Effector memory CD4-positive, alpha-beta T cell (primary cell): ENCODE measurements around the gene CR1L.
"Not testable (repeated sequence)": the region's sequence is repeated elsewhere in the genome, so short reads cannot be mapped to it uniquely, and the experiment has no call there.

Source experiments
- DNase-seq, 3 donors: peaks; one replicate each; pipeline ENCODE4 v3.0.0-alpha.2; 2020
- H3K27ac ChIP-seq: 2 replicates; pipeline ENCODE4 v1.7.0; 2013; ENCODE audit warnings: mild to moderate bottlenecking, low read length, moderate library complexity; ENCODE audit not compliant: insufficient read depth, poor library complexity, severe bottlenecking
- H3K27me3 ChIP-seq: replicated peaks from 2 replicates; pipeline ENCODE4 v1.7.0; 2013; ENCODE audit warnings: mild to moderate bottlenecking, low read length; ENCODE audit not compliant: insufficient read depth, control insufficient read depth, poor library complexity, severe bottlenecking
- H3K36me3 ChIP-seq: 2 replicates; pipeline ENCODE4 v1.7.0; 2013; ENCODE audit warnings: mild to moderate bottlenecking, low read length, moderate library complexity; ENCODE audit not compliant: control insufficient read depth, insufficient read depth
- H3K4me1 ChIP-seq: 2 replicates; pipeline ENCODE4 v1.7.0; 2013; ENCODE audit warnings: low read length, mild to moderate bottlenecking; ENCODE audit not compliant: control insufficient read depth, insufficient read depth, poor library complexity, severe bottlenecking
- H3K4me3 ChIP-seq: 2 replicates; pipeline ENCODE4 v1.7.0; 2013; ENCODE audit warnings: low read length, low read depth, mild to moderate bottlenecking; ENCODE audit not compliant: insufficient read depth, poor library complexity, severe bottlenecking
- H3K9me3 ChIP-seq: 2 replicates; pipeline ENCODE4 v1.7.0; 2013; ENCODE audit warnings: mild to moderate bottlenecking, low read length, moderate library complexity; ENCODE audit not compliant: control insufficient read depth

The CR1L gene

DNA sequence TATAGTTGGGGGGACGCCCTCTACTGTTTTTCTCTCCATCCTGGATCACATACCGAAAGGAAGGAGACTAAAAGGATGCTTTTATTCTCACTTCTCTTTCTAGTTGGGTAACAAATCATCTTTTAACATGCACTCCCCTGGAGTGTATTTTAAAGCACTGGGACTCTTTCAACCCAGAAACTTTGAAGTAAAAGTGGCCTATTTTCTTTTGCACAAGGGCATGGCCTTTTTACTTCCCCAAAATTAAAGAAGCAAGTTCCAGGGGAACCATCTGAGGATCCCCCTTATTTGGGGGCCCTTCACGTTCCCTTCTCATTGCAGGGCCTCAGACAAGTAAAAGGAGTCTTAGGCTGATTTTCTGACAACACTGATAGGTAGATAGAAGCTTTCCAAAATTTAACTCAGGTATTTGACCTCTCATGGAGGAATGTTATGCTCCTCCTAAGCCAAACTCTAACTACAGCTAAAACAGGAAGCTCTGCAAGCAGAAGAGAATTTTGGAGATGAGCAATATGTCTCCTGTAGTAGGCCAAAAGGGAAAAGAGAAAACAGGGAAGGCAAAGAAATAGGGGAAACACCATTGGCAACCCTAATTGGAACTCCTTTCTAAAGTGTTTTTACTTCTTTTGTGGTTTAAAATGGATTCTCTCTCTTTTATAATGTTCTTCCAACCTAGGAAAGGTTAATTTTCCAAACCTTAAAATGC is 98.1 kb downstream of the CR1L start:
- Histone ChIP-seq H3K36me3 (no peaks in the 10 kb centered on the region), H3K4me1 (no peaks in the 10 kb centered on the region), H3K27ac (no peak overlapping the region), H3K27me3 (no peaks in the 10 kb centered on the region), H3K4me3 (no peak overlapping the region), H3K9me3 (no peaks in the 10 kb centered on the region)
- DNase-seq, result no peak

DNA sequence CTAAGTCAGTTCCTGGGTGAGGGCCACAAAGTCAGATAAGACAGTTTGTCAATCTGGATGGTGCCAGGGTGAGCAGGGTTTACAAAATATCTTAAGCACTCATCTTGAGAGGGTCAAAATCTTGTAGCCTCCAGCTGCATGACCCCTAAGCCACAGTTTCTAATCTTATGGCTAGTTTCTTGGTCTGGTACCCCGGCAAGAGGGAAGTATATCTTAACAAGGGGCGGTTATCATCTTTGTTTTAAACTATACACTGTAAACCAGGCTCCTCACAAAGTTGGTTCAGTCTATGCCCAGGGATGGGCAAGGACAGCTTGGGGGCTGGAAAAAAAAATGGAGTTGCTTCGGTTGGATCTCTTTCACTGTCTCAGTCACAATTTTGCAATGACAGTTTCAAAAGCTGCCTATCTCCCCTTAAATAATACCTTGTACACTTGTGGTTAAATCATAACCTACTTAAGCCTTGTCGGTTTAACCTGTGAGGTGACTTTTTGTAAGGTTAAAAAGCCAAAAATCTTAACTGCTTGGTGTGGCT is 99.1 kb downstream of the CR1L start:
- H3K27ac ChIP-seq, result no peak overlapping the region

DNA sequence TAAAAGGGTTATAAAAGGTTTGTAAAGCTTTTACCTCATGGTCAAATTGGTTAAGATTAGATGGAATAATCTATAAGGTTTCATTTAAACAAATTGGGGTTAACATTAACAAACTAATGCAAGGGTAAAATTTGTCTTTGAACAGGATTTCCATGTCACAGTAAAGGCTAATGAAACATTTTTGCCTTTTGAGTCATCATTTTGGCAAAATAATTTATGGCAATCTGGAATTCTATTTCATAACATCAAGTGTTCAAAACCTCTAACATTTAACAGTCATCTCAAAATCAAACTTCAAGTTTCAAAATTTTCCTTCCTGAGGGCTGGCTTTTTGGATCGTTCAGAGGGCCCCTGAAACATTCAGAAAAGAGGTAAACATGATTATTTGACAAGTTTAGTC is 100.4 kb downstream of the CR1L start:
- Histone ChIP-seq H3K4me3 (no peak overlapping the region), H3K9me3 (no peaks in the 10 kb centered on the region), H3K4me1 (peaks cover 14% of the 10 kb centered on the region), H3K36me3 (no peaks in the 10 kb centered on the region), H3K27ac (no peak overlapping the region), H3K27me3 (no peaks in the 10 kb centered on the region)
- DNase-seq, result no peak

More for the DNA sequence above, 99.1 kb downstream of the CR1L start:
- H3K27me3 ChIP-seq, result no peaks in the 10 kb centered on the region
- no peak for DNase-seq
- H3K9me3 ChIP-seq, result no peaks in the 10 kb centered on the region
- H3K4me1 ChIP-seq, result peaks cover 8% of the 10 kb centered on the region
- no peaks in the 10 kb centered on the region for H3K36me3 ChIP-seq
- no peak overlapping the region for H3K4me3 ChIP-seq

DNA sequence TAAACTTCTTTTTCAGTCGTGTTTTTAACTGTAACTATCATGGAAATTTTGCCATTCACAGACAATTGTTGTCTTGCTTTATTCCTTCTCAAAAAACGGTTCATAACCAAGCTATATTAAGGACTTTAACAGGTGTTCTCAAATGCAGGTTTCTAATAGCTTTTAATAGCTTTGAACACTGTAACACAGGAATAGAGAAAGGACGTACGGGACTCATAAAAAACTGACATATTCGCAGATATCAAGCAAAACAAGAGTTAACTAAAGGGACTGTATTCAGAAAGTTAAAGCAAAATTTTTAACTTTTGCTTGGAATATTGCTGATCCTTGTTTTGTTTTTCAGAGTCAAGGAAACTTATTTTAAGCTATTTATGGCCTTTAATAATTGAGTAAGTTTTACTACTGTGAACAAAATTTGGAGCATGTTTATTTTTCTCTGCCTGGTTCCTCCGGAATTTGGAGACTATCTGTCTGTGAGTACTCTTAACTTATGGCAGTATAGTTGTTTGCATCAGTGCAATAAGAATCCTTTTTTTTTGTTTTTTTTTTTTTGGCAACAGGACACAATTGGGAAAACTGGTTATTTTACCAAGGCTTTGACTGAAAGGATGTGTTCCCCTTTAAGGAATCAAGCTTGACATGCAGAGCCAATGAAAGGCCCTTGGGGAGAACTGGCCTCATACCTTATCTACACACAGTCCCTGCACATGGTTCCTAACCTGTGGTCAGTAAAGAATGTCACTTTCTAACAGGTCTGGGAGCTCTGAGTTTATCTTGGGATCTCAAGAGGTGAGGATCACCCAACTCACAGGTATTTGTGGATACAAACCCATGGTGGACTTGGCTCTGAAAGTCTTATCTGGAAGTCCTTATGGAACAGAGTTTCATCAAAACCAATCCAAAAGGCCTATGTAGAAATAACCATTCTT is 101.2 kb downstream of the CR1L start:
- Histone ChIP-seq H3K4me3 (no peak overlapping the region), H3K27me3 (no peaks in the 10 kb centered on the region), H3K27ac (no peak overlapping the region), H3K36me3 (no peaks in the 10 kb centered on the region), H3K9me3 (no peaks in the 10 kb centered on the region), H3K4me1 (peaks cover 15% of the 10 kb centered on the region)
- no peak for DNase-seq

DNA sequence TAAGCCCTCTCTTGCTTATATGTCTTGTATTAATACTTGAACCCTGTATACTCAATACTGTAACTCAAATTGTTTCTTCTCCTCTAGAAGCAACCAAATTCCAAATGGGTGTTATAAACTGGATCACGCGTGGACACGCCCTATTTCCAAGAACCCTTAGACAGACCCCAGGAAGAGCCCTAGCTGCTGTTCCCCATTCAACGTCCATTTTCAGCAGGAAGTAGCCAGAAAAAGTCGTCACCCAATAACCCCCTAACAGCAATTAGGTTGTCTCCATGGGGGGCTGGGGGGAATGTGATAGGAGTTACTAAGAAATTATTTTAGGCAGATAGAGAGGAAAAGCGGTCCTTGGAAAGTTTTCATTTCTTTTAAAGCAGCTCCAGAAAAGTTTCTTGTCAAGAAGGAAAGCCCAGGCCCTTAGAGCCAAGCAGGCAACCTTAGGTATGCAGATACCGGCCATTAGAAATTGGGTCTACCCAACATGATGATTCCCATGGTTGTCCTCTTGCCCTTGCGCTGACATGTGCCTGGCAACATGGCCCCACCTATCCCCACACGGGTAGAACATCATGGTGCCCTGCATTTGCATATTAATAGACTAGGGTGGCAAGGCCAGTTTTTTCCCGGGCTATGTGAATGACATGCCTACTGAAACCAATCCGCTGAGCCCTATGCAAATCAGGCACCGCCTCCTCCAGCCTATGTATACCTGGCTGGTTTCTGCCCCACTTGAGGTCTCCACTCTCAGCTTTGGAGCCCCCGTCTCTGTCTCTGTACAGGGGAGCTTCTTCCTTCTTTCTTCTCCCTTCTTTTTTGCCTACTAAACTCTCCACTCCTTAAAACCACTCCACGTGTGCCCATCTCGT is 102.9 kb downstream of the CR1L start:
- H3K36me3 ChIP-seq, result no peaks in the 10 kb centered on the region
- H3K9me3 ChIP-seq, result no peaks in the 10 kb centered on the region
- DNase-seq, result no peak
- no peak overlapping the region for H3K4me3 ChIP-seq
- no peak overlapping the region for H3K27ac ChIP-seq
- peaks cover 19% of the 10 kb centered on the region for H3K4me1 ChIP-seq
- no peaks in the 10 kb centered on the region for H3K27me3 ChIP-seq

DNA sequence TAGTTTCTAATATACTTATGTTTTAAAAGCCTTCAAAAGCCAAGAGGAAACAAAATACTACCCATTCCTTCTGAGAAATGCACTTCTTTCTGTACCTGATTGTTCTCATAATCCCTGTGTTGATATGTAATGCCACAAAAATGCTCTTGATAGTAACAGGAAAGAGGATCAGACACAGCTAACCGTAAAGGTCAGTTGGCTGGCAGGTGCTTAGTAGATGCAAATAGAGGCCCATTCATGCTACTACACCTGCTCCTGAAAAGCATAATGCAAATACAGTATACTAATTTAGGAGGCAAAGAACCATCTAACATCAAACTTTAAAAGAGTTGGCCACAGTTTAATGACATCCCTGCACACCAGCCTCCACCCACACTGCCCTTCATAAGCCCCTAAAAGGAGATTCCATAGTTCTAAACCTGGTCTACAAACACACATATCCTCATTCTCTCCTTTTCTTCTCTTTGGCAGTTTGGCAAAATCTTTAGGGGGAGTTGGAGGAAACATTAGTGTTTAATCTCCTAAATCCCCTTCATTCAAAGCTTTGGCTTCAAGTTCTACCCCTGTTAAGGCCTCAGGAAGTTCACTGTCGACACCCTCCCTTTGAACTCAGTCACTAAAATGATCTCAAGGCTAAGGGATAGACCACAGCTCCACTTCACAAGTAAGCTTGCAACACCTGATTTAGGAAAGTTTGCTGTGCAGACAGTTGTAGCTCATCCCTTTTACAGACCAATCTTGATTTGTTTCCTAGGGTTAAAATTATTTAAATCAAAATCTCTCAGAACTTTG is 104.0 kb downstream of the CR1L start:
- no peak for DNase-seq

DNA sequence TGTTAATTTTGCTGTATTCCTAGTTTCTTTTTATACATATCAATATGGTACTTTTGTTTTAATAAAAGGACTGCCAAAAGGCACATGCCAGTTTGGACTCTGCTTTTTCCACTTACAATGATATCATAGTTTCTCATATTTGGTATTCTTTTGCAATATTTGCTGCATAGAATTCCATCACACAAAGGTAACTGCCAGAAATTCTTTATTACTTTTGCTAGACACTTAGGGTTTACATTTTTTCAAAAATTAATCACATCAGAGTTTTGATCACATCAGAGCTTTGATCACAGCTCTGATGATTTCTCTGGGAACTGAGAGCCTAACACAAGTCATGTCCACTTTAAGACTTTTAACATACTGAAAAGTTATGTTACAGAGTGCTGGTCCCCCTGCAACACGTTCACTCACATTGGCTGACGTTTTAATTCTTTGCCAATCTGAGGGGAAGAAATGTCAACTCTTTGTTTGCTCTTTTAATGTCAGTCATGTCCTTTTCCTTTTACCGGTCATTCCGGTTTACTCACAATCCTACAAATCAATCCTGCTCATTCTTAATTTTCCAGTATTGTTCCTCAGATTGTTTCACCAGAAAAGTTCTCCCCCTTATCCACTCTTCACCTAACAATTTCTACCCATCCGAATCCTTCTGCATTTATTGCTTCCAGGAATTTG is 105.8 kb downstream of the CR1L start:
- H3K9me3 ChIP-seq, result no peaks in the 10 kb centered on the region
- peak overlapping the region; percentile 85 for H3K27ac ChIP-seq
- no peak for DNase-seq
- H3K4me1 ChIP-seq, result peaks cover 25% of the 10 kb centered on the region
- peak overlapping the region; percentile 94 for H3K4me3 ChIP-seq
- H3K36me3 ChIP-seq, result no peaks in the 10 kb centered on the region
- H3K27me3 ChIP-seq, result no peaks in the 10 kb centered on the region

More for the DNA sequence above, 104.0 kb downstream of the CR1L start:
- H3K4me1 ChIP-seq, result peaks cover 19% of the 10 kb centered on the region
- no peak overlapping the region for H3K27ac ChIP-seq
- H3K4me3 ChIP-seq, result no peak overlapping the region
- no peaks in the 10 kb centered on the region for H3K9me3 ChIP-seq
- H3K27me3 ChIP-seq, result no peaks in the 10 kb centered on the region
- H3K36me3 ChIP-seq, result no peaks in the 10 kb centered on the region

DNA sequence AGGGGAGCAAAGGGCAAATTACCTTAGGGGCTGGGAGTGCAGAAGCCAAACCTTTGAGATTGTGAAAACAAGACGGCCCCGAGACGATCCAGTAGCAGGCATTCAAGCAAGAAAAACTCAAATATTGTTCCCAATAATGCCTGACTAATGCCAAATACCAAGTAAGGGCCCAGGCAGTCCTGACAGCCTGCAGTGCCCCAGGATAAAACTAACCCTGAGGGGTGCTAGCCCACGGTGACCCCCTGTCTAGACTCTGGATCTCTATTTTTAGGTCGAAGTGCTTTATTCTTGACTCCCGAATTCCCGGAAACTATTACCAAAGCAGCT is 106.5 kb downstream of the CR1L start:
- not testable (repeated sequence) for H3K36me3 ChIP-seq, H3K9me3 ChIP-seq, H3K27me3 ChIP-seq, DNase-seq
- H3K4me1 ChIP-seq, result peaks cover 25% of the 10 kb centered on the region
- H3K27ac ChIP-seq, result peak overlapping the region; percentile 85
- H3K4me3 ChIP-seq, result peak overlapping the region; percentile 94
